AG09309 (cell line): ENCODE results near the gene CDON.
A peak's percentile ranks its signal among the peaks of the same experiment; 100 is the strongest.

Source experiments
- DNase-seq: peaks from one replicate; pipeline ENCODE4 v3.0.0-alpha.2; 2010; ENCODE audit warnings: low read depth
- H3K4me3 ChIP-seq: 2 replicates; pipeline ENCODE4 v1.5.1; 2011; ENCODE audit warnings: mild to moderate bottlenecking, low read depth, low read length, moderate library complexity; ENCODE audit not compliant: control insufficient read depth
- CTCF ChIP-seq: IDR thresholded peaks from 2 replicates; pipeline ENCODE4 v1.5.1; 2011; ENCODE audit warnings: mild to moderate bottlenecking, low read depth, low read length, inconsistent platforms; ENCODE audit not compliant: insufficient read depth, control insufficient read depth; ENCODE audit errors: missing control alignments

CDON gene

GRCh38 chr11:125943661-125944349 is 118.9 kb downstream of the CDON start:
- TF ChIP-seq CTCF = no peak
- DNase-seq = no peak
- H3K4me3 ChIP-seq = no peak overlapping the region

GRCh38 chr11:125942771-125943428 is 119.8 kb downstream of the CDON start:
- no peak for DNase-seq
- no peak overlapping the region for H3K4me3 ChIP-seq
- no peak for TF ChIP-seq CTCF

- TF ChIP-seq CTCF = peak; percentile 72
- DNase-seq = no peak
- no peak overlapping the region for H3K4me3 ChIP-seq
Measured at GRCh38 chr11:125941619-125942611, 120.8 kb downstream of the CDON start.

GRCh38 chr11:125941267-125941618 is 121.4 kb downstream of the CDON start:
- H3K4me3 ChIP-seq = no peak overlapping the region
- no peak for DNase-seq
- TF ChIP-seq CTCF = no peak

GRCh38 chr11:125940145-125940544 is 122.5 kb downstream of the CDON start:
- no peak for TF ChIP-seq CTCF
- H3K4me3 ChIP-seq = no peak overlapping the region
- no peak for DNase-seq

GRCh38 chr11:125939081-125939521 is 123.6 kb downstream of the CDON start:
- no peak for TF ChIP-seq CTCF
- no peak for DNase-seq
- H3K4me3 ChIP-seq = no peak overlapping the region
